Transverse colon (tissue), 4 donors: ENCODE measurements around the gene GRAP.
"Not testable (repeated sequence)": the region's sequence is repeated elsewhere in the genome, so short reads cannot be mapped to it uniquely, and the experiment has no call there.

ENCODE experiments used
- POLR2A ChIP-seq: fragments of 450-650 bp; IDR thresholded peaks from one replicate; pipeline ENCODE4 v1.6.1; 2016; ENCODE audit warnings: antibody characterized with exemption, mild to moderate bottlenecking, moderate library complexity
- POLR2AphosphoS5 ChIP-seq, 3 donors: sonication (generic); formaldehyde crosslinking; IDR thresholded peaks; one replicate each; pipeline ENCODE4 v1.6.1; 2016; ENCODE audit warnings: antibody characterized with exemption in 3 of 3
- TF ChIP-seq, protein P1 (sequence below), 5 experiments: fragments of 200-600 bp in 3 of 5; fragments of 450-650 bp in 2 of 5; sonication (generic) in 3 of 5; IDR thresholded peaks; 1 replicate in 2 of 5; 2 replicates in 3 of 5; pipeline ENCODE4 v1.5.1; 2016 to 2017; ENCODE audit warnings: antibody characterized with exemption in 5 of 5, inconsistent platforms in 3 of 5, mild to moderate bottlenecking in 2 of 5, moderate library complexity in 1 of 5

DNA sequence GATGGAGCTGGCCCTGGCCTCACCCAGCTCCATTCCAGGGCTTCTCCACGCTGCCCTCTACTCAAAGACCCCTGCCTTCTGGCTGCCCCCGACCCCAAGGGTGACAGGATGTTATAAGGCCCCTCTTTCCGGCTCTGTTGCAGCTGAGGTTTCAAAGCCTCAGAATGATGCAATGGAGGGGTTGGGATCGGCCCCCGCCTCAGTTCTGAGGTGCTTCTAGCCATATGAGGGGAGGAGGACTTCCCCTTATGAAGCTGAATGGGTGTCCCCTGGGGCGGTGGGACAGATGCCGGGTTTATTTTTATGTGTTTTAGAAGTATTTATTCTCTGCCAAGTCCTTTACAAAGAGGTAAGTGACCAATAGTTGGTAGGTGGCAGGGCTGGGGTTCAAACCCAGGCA, 2.1 kb upstream of the GRAP start:
- TF ChIP-seq POLR2A; POLR2AphosphoS5 (IDR thresholded peaks at IDR 0.05): not testable (repeated sequence)
- TF ChIP-seq, protein P1, sequence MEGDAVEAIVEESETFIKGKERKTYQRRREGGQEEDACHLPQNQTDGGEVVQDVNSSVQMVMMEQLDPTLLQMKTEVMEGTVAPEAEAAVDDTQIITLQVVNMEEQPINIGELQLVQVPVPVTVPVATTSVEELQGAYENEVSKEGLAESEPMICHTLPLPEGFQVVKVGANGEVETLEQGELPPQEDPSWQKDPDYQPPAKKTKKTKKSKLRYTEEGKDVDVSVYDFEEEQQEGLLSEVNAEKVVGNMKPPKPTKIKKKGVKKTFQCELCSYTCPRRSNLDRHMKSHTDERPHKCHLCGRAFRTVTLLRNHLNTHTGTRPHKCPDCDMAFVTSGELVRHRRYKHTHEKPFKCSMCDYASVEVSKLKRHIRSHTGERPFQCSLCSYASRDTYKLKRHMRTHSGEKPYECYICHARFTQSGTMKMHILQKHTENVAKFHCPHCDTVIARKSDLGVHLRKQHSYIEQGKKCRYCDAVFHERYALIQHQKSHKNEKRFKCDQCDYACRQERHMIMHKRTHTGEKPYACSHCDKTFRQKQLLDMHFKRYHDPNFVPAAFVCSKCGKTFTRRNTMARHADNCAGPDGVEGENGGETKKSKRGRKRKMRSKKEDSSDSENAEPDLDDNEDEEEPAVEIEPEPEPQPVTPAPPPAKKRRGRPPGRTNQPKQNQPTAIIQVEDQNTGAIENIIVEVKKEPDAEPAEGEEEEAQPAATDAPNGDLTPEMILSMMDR (IDR thresholded peaks at IDR 0.05), result not testable (repeated sequence)
